ENCODE data around the gene COTL1.

Gene COTL1

GRCh38 chr16:84654998-84655397 is 37.1 kb upstream of the COTL1 start:
- no peaks in the 10 kb centered on the region for H3K4me1 ChIP-seq (ENCODE audit: control insufficient read depth, low read depth, low read length)
- H3K27me3 ChIP-seq (ENCODE audit: control insufficient read depth, insufficient read depth, low read length), result no peaks in the 10 kb centered on the region
- no peak overlapping the region for H3K9ac ChIP-seq (ENCODE audit: low read length)
- H3K4me3 ChIP-seq (ENCODE audit: low read length), result no peak overlapping the region
- H3K36me3 ChIP-seq (ENCODE audit: control insufficient read depth, low read depth, low read length), result peaks cover 17% of the 10 kb centered on the region
- H3K9me3 ChIP-seq (ENCODE audit: control insufficient read depth, low read depth, low read length), result no peaks in the 10 kb centered on the region
- no peak overlapping the region for H3K27ac ChIP-seq (ENCODE audit: low read length)

DNA sequence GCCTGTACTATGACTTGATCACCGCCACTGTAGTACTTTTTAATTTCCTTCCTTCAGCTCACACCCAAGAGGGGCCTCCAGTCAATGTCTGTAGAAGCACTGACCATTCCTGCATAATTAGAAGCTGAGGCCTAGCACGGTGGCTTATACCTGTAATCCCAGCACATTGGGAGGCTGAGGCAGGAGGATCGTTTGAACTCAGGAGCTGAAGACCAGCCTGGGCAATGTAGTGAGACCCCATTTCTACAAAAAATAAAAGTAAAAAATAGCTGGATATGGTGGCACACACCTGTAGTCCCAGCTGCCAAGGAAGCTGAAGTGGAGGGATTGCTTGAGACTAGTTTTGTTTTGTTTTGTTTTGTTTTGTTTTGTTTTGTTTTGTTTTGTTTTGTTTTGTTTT is 36.4 kb upstream of the COTL1 start:
- no peaks in the 10 kb centered on the region for H3K9me3 ChIP-seq (ENCODE audit: control insufficient read depth, low read depth, low read length)
- H3K27ac ChIP-seq (ENCODE audit: low read length), result no peak overlapping the region
- H3K4me3 ChIP-seq (ENCODE audit: low read length), result no peak overlapping the region
- H3K36me3 ChIP-seq (ENCODE audit: control insufficient read depth, low read depth, low read length), result peaks cover 11% of the 10 kb centered on the region
- H3K9ac ChIP-seq (ENCODE audit: low read length), result no peak overlapping the region
- H3K27me3 ChIP-seq (ENCODE audit: control insufficient read depth, insufficient read depth, low read length), result peaks cover 6% of the 10 kb centered on the region
- H3K4me1 ChIP-seq (ENCODE audit: control insufficient read depth, low read depth, low read length), result no peaks in the 10 kb centered on the region

GRCh38 chr16:84652566-84652965 is 34.7 kb upstream of the COTL1 start:
- Histone ChIP-seq H3K9me3 (ENCODE audit: control insufficient read depth, low read depth, low read length) (no peaks in the 10 kb centered on the region), H3K36me3 (ENCODE audit: control insufficient read depth, low read depth, low read length) (peaks cover 11% of the 10 kb centered on the region), H3K4me1 (ENCODE audit: control insufficient read depth, low read depth, low read length) (no peaks in the 10 kb centered on the region), H3K4me3 (ENCODE audit: low read length) (no peak overlapping the region), H3K27ac (ENCODE audit: low read length) (no peak overlapping the region), H3K9ac (ENCODE audit: low read length) (no peak overlapping the region), H3K27me3 (ENCODE audit: control insufficient read depth, insufficient read depth, low read length) (peaks cover 13% of the 10 kb centered on the region)

- Histone ChIP-seq H3K27ac (ENCODE audit: low read length) (no peak overlapping the region), H3K9ac (ENCODE audit: low read length) (no peak overlapping the region), H3K4me1 (ENCODE audit: control insufficient read depth, low read depth, low read length) (no peaks in the 10 kb centered on the region), H3K9me3 (ENCODE audit: control insufficient read depth, low read depth, low read length) (no peaks in the 10 kb centered on the region), H3K27me3 (ENCODE audit: control insufficient read depth, insufficient read depth, low read length) (peaks cover 16% of the 10 kb centered on the region), H3K4me3 (ENCODE audit: low read length) (no peak overlapping the region), H3K36me3 (ENCODE audit: control insufficient read depth, low read depth, low read length) (peaks cover 3% of the 10 kb centered on the region)
These were observed 32.4 kb upstream of the COTL1 start for GRCh38 chr16:84650062-84650991.

DNA sequence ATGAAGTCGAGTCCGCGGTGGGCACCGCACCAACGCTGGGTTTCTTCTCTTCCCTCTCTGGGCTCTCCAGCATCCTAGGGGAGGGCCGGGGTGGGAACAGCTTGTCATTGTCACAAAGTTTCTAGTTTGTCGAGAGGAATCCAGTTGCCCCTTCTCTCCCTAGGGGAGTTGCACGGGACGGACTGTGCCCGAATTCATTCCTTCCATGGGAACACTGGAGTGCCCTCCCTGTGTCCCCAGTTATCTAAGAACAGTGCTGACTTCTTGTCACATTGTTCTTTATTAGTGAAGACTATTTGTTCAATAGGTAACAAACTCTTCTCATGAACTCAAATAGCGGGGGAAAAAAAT is 31.6 kb upstream of the COTL1 start:
- peak overlapping the region; percentile 67 for H3K4me3 ChIP-seq (ENCODE audit: low read length)
- peaks cover 16% of the 10 kb centered on the region for H3K27me3 ChIP-seq (ENCODE audit: control insufficient read depth, insufficient read depth, low read length)
- no peaks in the 10 kb centered on the region for H3K4me1 ChIP-seq (ENCODE audit: control insufficient read depth, low read depth, low read length)
- no peak overlapping the region for H3K27ac ChIP-seq (ENCODE audit: low read length)
- H3K9ac ChIP-seq (ENCODE audit: low read length), result no peak overlapping the region
- H3K36me3 ChIP-seq (ENCODE audit: control insufficient read depth, low read depth, low read length), result peaks cover 3% of the 10 kb centered on the region
- no peaks in the 10 kb centered on the region for H3K9me3 ChIP-seq (ENCODE audit: control insufficient read depth, low read depth, low read length)

DNA sequence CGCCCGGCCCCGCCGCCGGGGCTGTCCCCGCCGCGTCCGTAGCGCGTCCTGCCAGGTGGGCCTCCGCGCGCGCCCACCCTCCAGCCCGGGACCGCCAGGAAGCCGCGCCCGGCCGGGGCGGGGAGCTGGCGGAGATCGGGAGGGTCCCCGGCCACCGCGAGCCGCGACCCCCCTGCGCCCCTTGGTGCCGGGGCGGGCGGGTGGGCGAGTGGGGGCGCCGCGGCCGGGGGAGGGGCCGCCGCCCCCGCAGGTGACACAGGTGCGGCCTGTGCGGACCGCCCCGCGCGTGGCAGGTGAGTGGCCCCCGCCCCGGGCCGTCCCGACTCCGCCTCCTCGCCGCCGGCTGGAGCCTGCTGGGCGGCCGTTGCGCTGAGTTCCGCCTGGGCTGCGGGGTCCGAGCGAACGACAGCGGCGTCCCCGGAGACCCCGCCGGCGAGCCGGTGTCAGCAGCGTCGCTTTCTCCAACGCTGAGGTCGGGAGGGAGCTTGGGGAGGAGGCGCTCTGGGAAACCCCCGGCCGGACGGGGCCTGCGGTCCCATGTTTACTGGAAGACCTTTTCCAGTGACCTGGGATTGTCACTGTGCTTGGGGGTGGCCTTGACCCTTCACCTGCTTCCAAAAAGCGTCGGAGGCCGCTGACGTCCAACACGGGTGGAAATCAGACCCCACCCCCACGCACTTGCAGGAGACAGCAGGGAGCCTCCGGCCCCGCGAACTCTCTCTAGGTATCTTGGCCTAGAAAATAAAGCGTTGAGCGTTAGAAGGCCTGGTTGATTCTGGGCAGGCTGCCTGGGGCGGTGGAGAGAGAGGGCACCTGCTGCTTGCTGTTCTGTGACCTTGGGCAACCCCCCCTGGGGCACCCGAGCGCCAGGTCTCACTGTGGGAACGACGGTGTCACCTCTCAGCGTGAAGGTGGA is 31.0 kb upstream of the COTL1 start:
- peaks cover 3% of the 10 kb centered on the region for H3K36me3 ChIP-seq (ENCODE audit: control insufficient read depth, low read depth, low read length)

GRCh38 chr16:84647828-84648594 is 30.1 kb upstream of the COTL1 start, which contains the start of gene KLHL36:
TSS of gene KLHL36 (plus strand) at chr16:84648511. CDS start at chr16:84650868, 2,357 bp downstream.
- Histone ChIP-seq H3K9me3 (ENCODE audit: control insufficient read depth, low read depth, low read length) (no peaks in the 10 kb centered on the region), H3K9ac (ENCODE audit: low read length) (peak within 1 kb of the TSS; percentile 15), H3K27me3 (ENCODE audit: control insufficient read depth, insufficient read depth, low read length) (peaks cover 16% of the 10 kb centered on the region), H3K27ac (ENCODE audit: low read length) (no peak within 1 kb of the TSS), H3K36me3 (ENCODE audit: control insufficient read depth, low read depth, low read length) (peaks cover 3% of the 10 kb centered on the region), H3K4me3 (ENCODE audit: low read length) (peak within 1 kb of the TSS; percentile 67), H3K4me1 (ENCODE audit: control insufficient read depth, low read depth, low read length) (no peaks in the 10 kb centered on the region)

More for the DNA sequence above, 31.0 kb upstream of the COTL1 start:
- H3K4me3 ChIP-seq (ENCODE audit: low read length), result peak overlapping the region; percentile 67
- H3K9ac ChIP-seq (ENCODE audit: low read length), result peak overlapping the region; percentile 15
- no peaks in the 10 kb centered on the region for H3K4me1 ChIP-seq (ENCODE audit: control insufficient read depth, low read depth, low read length)
- no peak overlapping the region for H3K27ac ChIP-seq (ENCODE audit: low read length)
- H3K27me3 ChIP-seq (ENCODE audit: control insufficient read depth, insufficient read depth, low read length), result peaks cover 16% of the 10 kb centered on the region
- H3K9me3 ChIP-seq (ENCODE audit: control insufficient read depth, low read depth, low read length), result no peaks in the 10 kb centered on the region

- no peaks in the 10 kb centered on the region for H3K4me1 ChIP-seq (ENCODE audit: control insufficient read depth, low read depth, low read length)
These were observed 25.8 kb upstream of the COTL1 start for GRCh38 chr16:84643674-84644073.

DNA sequence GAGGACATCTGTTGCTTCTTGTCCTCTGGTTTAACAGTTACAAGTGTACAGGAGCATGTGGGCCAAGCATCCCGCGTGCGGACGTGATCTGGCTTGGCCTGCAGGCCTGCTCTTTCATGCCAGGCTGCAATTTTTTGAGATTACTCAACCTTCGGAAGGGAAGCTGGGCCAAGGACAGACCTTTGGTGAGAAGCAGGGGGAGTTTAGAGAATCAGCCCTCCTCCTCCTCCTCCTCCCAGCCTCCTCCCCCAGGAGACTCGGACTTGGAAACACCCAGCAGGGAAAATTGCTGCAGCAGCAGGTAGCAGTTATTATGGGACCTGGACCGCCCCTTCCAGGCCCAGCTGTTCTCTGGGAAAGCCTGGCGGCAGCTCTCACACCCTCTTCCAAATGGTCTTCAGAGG is 25.3 kb upstream of the COTL1 start:
- Histone ChIP-seq H3K9me3 (ENCODE audit: control insufficient read depth, low read depth, low read length) (no peaks in the 10 kb centered on the region), H3K27me3 (ENCODE audit: control insufficient read depth, insufficient read depth, low read length) (peaks cover 7% of the 10 kb centered on the region), H3K4me1 (ENCODE audit: control insufficient read depth, low read depth, low read length) (no peaks in the 10 kb centered on the region), H3K4me3 (ENCODE audit: low read length) (no peak overlapping the region), H3K9ac (ENCODE audit: low read length) (no peak overlapping the region), H3K27ac (ENCODE audit: low read length) (no peak overlapping the region), H3K36me3 (ENCODE audit: control insufficient read depth, low read depth, low read length) (no peaks in the 10 kb centered on the region)

More at GRCh38 chr16:84643674-84644073, 25.8 kb upstream of the COTL1 start:
- Histone ChIP-seq H3K4me3 (ENCODE audit: low read length) (no peak overlapping the region), H3K27me3 (ENCODE audit: control insufficient read depth, insufficient read depth, low read length) (peaks cover 7% of the 10 kb centered on the region), H3K27ac (ENCODE audit: low read length) (no peak overlapping the region), H3K36me3 (ENCODE audit: control insufficient read depth, low read depth, low read length) (no peaks in the 10 kb centered on the region), H3K9me3 (ENCODE audit: control insufficient read depth, low read depth, low read length) (no peaks in the 10 kb centered on the region), H3K9ac (ENCODE audit: low read length) (no peak overlapping the region)

- no peaks in the 10 kb centered on the region for H3K27me3 ChIP-seq (ENCODE audit: control insufficient read depth, insufficient read depth, low read length)
- no peak overlapping the region for H3K9ac ChIP-seq (ENCODE audit: low read length)
- no peaks in the 10 kb centered on the region for H3K36me3 ChIP-seq (ENCODE audit: control insufficient read depth, low read depth, low read length)
- no peaks in the 10 kb centered on the region for H3K4me1 ChIP-seq (ENCODE audit: control insufficient read depth, low read depth, low read length)
- H3K9me3 ChIP-seq (ENCODE audit: control insufficient read depth, low read depth, low read length), result no peaks in the 10 kb centered on the region
- H3K27ac ChIP-seq (ENCODE audit: low read length), result no peak overlapping the region
- H3K4me3 ChIP-seq (ENCODE audit: low read length), result no peak overlapping the region
These were observed 23.9 kb upstream of the COTL1 start for GRCh38 chr16:84641643-84642358.

All from iPS-18a (cell line).